Calu3 (cell line): ENCODE results near the gene DNAJC27. TPM values are rescaled to one million over a fixed set of nuclear protein-coding genes. Genes with fewer than 3 reads are reported as not detected.

Source experiments
- BruUV-seq: library from RNA; stranded (reverse); fragments of 400-500 nt; replicated peaks from 2 replicates; lab custom pipeline; 2021; lab: Mats Ljungman, UMichigan
- CTCF ChIA-PET: fragments of 300-600 bp; sonication (Branson Sonifier 250); formaldehyde crosslinking; loops from one replicate; lab custom pipeline; 2022; ENCODE audit warnings: antibody characterized with exemption; lab: Charles Lee
- DNase-seq: peaks from one replicate; pipeline ENCODE4 v3.0.0; 2022
- H3K27ac Mint-ChIP-seq: one replicate; pipeline ENCODE4 v1.8.0; 2022; ENCODE audit warnings: mixed read lengths; ENCODE audit not compliant: unreplicated experiment
- H3K27me3 Mint-ChIP-seq: one replicate; pipeline ENCODE4 v1.8.0; 2022; ENCODE audit warnings: mixed read lengths; ENCODE audit not compliant: unreplicated experiment
- H3K36me3 Mint-ChIP-seq: one replicate; pipeline ENCODE4 v1.8.0; 2022; ENCODE audit warnings: mild to moderate bottlenecking, moderate library complexity, mixed read lengths; ENCODE audit not compliant: insufficient read depth, unreplicated experiment
- H3K4me1 Mint-ChIP-seq: one replicate; pipeline ENCODE4 v1.8.0; 2022; ENCODE audit warnings: mild to moderate bottlenecking, low read depth, mixed read lengths; ENCODE audit not compliant: unreplicated experiment
- H3K4me3 Mint-ChIP-seq: one replicate; pipeline ENCODE4 v1.8.0; 2022; ENCODE audit warnings: mild to moderate bottlenecking, low read depth, moderate library complexity, mixed read lengths; ENCODE audit not compliant: unreplicated experiment
- H3K9me3 Mint-ChIP-seq: one replicate; pipeline ENCODE4 v1.8.0; 2022; ENCODE audit warnings: low read depth, mixed read lengths; ENCODE audit not compliant: unreplicated experiment
- intact Hi-C: fragments of 100-400 bp; cut with micrococcal nuclease; formaldehyde crosslinking; loops from one replicate; pipeline ENCODE4 v1.10.0; 2022; ENCODE audit not compliant: unreplicated experiment
- total RNA-seq: library from RNA; stranded (reverse); gene quantifications from 2 replicates; pipeline ENCODE4 v1.2.3, GENCODE V29; 2022
- TF ChIP-seq, protein P1 (sequence below): fragments of 200-600 bp; IDR thresholded peaks from one replicate; pipeline ENCODE4 v1.8.0; 2022; ENCODE audit warnings: antibody characterized with exemption; ENCODE audit not compliant: unreplicated experiment

DNAJC27 gene
- total RNA-seq, 1 experiment from 2014 or later: 4.6 TPM

DNA sequence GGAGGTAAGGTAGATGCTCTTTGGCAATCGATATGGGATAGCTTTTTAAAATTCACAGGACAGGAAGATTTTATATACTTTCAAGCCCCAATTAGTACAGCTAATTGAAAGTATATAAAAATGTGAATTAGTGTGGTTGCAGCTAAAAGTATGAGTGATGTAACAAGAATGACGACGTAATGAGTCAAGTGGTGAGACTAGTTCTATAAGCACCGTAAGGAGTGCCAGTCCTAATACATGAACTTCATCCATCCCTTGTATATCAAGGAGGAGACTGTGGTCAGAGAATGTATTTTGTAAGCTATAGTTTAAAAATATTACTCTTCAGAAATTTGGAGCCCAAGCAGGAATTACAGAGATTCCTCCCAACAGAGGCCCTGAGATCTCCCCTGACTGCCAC is 25.8 kb downstream of the DNAJC27 start:
- DNase-seq: no peak
- Mint-ChIP-seq H3K36me3 (no peaks in the 10 kb centered on the region), H3K4me3 (no peak overlapping the region), H3K27ac (no peak overlapping the region), H3K4me1 (no peaks in the 10 kb centered on the region), H3K27me3 (no peaks in the 10 kb centered on the region), H3K9me3 (no peaks in the 10 kb centered on the region)
- no TSS peak for BruUV-seq
- TF ChIP-seq, protein P1, sequence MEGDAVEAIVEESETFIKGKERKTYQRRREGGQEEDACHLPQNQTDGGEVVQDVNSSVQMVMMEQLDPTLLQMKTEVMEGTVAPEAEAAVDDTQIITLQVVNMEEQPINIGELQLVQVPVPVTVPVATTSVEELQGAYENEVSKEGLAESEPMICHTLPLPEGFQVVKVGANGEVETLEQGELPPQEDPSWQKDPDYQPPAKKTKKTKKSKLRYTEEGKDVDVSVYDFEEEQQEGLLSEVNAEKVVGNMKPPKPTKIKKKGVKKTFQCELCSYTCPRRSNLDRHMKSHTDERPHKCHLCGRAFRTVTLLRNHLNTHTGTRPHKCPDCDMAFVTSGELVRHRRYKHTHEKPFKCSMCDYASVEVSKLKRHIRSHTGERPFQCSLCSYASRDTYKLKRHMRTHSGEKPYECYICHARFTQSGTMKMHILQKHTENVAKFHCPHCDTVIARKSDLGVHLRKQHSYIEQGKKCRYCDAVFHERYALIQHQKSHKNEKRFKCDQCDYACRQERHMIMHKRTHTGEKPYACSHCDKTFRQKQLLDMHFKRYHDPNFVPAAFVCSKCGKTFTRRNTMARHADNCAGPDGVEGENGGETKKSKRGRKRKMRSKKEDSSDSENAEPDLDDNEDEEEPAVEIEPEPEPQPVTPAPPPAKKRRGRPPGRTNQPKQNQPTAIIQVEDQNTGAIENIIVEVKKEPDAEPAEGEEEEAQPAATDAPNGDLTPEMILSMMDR: no peak
- CTCF ChIA-PET: no interaction called here
- intact Hi-C loops: no loop called here

DNA sequence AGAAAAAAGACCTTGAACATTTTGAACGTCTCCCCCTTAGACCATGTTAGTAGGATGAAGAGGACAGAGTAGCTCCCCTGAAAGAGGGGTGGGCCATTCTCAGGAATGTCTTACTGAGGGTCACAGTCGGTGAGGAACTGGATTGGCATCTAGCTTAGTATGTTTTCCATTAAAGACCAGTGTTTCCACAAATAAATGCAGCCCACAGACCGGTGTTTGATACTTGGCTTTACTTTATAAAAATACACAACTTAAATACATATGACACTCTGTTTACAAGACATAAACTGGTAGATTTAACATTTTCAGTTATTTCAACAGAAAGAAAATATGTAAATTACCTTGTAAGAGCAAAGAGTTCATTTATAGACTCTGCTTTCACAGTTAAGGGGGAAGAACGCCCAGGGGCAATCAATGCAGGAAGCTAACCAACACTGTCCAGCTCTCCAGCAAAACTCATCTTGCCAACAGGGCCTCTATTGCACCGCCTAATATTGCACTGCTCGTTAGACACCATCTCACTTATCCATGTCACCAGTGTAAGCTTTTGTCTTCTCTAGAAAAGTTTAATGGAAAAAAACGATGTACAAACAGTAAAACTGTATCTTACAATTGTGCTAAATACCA is 28.2 kb downstream of the DNAJC27 start:
- no peak overlapping the region for H3K4me3 Mint-ChIP-seq
- H3K27me3 Mint-ChIP-seq: no peaks in the 10 kb centered on the region
- intact Hi-C loops: no loop called here
- TF ChIP-seq, protein P1: no peak
- CTCF ChIA-PET: interaction anchor here (0.7 kb wide), 2 partner anchors 9 to 92 kb away, joined by 3 to 6 read pairs; no protein-coding TSS in a partner anchor
- no peaks in the 10 kb centered on the region for H3K36me3 Mint-ChIP-seq
- no TSS peak for BruUV-seq
- H3K27ac Mint-ChIP-seq: no peak overlapping the region
- no peaks in the 10 kb centered on the region for H3K9me3 Mint-ChIP-seq
- H3K4me1 Mint-ChIP-seq: no peaks in the 10 kb centered on the region
- no peak for DNase-seq

- Mint-ChIP-seq H3K36me3 (no peaks in the 10 kb centered on the region), H3K4me1 (no peaks in the 10 kb centered on the region), H3K27me3 (no peaks in the 10 kb centered on the region), H3K27ac (no peak overlapping the region), H3K4me3 (no peak overlapping the region), H3K9me3 (no peaks in the 10 kb centered on the region)
- BruUV-seq: no TSS peak
- CTCF ChIA-PET: interaction anchor here (0.7 kb wide), 1 partner anchor 947 kb away, joined by 5 read pairs; no protein-coding TSS in a partner anchor
- TF ChIP-seq, protein P1: no peak
- intact Hi-C loops: no loop called here
- no peak for DNase-seq
Observed at GRCh38 chr2:24939353-24939752, 32.4 kb downstream of the DNAJC27 start.

DNA sequence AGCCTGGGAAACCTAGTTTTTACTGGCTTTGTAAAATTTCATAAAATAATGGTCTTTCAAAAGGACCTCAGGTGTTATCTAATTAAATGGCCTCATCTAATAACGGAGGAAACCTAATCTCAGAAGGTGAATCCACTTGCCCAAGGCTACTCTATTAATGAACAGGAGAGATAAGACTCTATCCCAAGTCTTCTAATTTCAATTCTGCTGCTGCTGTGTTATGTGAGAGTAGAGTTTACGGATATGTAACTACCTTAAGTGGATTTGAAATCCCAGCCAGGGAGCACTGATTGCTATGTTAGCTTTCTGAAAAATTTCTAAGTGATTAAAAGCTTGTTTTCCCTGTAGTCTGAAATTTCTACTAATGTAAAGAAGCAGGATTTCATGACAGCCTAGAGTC is 34.5 kb downstream of the DNAJC27 start:
- H3K36me3 Mint-ChIP-seq: no peaks in the 10 kb centered on the region
- H3K4me1 Mint-ChIP-seq: no peaks in the 10 kb centered on the region
- DNase-seq: no peak
- no peak overlapping the region for H3K27ac Mint-ChIP-seq
- TF ChIP-seq, protein P1: no peak
- no TSS peak for BruUV-seq
- H3K4me3 Mint-ChIP-seq: no peak overlapping the region
- no peaks in the 10 kb centered on the region for H3K9me3 Mint-ChIP-seq
- peaks cover 8% of the 10 kb centered on the region for H3K27me3 Mint-ChIP-seq
- intact Hi-C loops: no loop called here
- CTCF ChIA-PET: no interaction called here
